NCI-H187 treated with DMSO at 0.1 percent for 48 hours (cell line): ENCODE measurements around the gene KIAA1549.

Source experiments
- DNase-seq: peaks from one replicate; lab custom pipeline; 2025; lab: John Stamatoyannopoulos, UW

KIAA1549 gene

GRCh38 chr7:138882249-138882648, 98.9 kb downstream of the KIAA1549 start:
- no peak for DNase-seq

GRCh38 chr7:138881579-138882188, 99.5 kb downstream of the KIAA1549 start:
- no peak for DNase-seq

- DNase-seq = no peak
These were observed 100.2 kb downstream of the KIAA1549 start for GRCh38 chr7:138880881-138881578.

- no peak for DNase-seq
These were observed 101.8 kb downstream of the KIAA1549 start for GRCh38 chr7:138879356-138879755.

DNA sequence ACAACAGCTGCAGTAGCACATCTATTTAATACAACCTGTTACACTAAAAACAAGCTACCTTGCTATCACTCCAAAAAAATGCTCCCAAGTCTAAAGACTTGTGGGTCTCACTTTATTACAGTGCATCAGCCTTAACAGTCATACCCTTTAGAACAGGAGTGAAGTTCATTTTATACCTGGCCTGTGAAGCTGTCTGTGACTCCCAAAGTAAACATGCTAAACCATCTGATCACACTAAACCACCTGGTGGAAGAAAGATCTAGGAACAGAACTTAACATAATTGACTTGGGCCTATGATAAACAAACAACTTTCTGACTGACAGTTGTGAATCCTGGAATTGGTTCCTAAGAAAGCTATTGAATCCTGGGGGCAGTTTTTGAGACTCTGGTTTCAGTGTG, 102.3 kb downstream of the KIAA1549 start:
- no peak for DNase-seq

DNA sequence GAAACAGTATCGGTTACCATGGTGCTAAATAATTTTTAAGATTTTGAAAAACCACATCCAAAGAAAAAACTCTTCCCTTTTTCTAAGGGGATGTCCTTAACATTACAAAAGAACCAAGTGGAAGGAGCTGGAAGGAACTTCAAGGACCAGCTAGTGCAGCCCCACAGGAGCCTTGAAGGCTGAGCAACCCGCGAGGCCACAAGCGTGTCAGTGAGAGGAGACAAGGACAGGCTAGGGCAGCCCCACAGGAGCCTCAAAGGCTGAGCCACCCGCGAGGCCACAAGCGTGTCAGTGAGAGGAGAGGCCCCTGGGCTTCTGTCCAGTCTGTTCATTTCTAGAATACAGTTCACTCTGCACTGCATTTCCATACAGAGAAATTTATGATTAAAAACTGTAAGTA, 103.1 kb downstream of the KIAA1549 start:
- DNase-seq = no peak

DNA sequence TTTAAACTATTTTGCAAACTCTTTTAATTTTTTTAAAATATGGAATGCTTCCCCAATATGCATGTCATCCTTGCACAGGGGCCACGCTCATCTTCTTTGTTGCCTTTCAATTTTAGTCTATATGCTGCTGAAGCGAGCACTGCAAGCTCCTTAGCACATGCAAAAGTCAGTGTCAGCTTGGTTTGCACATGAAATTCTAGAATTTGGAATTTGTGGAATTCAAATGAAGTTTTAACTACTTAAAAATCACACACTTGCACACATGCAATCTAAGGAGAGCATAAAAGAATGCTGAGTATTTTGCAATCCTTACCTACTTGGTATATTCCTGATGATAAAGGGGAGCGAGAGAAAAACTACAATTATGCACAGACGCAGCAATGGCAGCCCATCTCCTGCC, 104.9 kb downstream of the KIAA1549 start:
- DNase-seq = no peak

GRCh38 chr7:138875794-138876193, 105.4 kb downstream of the KIAA1549 start:
- DNase-seq = no peak

- no peak for DNase-seq
These were observed 107.8 kb downstream of the KIAA1549 start for GRCh38 chr7:138873220-138873892.

DNA sequence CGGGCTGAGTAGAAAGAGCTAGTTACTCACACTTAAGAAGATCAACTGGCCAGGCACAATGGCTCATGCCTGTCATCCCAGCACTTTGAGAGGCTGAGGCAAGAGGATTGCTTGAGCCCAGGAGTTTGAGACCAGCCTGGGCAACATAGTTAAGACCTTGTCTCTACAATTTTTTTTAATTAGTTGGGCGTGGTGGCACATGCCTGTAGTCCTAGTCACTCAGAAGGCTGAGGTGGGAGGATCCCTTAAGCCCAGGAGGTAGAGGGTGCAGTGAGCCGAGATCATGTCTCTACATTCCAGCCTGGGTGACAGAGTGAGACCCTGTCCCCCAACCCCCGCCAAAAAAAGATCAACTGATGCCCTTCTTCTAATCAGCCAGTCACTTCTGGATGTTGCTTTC, 108.6 kb downstream of the KIAA1549 start:
- DNase-seq = no peak

GRCh38 chr7:138871814-138872090, 109.4 kb downstream of the KIAA1549 start:
- no peak for DNase-seq

- no peak for DNase-seq
These were observed 110.0 kb downstream of the KIAA1549 start for GRCh38 chr7:138871065-138871813.

DNA sequence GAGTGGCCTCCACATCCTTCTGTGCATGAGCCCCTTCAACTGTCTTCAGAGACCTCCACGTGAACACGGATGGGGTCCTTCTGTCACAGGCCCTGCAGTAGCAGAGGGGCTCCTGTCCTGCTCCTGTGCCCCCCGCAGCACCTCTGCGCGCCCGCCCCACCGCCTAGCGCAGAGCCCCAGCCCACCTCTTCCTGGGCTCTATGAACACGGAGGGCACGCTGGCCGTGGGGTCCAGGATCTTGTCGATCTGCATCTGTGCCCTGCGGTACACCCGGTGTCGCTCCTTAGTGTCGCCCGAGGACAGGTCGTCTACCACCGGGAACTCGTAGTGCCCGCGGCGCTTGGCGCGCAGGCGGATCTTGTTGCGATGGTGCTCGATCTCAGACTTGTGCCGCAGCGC, 111.8 kb downstream of the KIAA1549 start:
- no peak for DNase-seq

DNA sequence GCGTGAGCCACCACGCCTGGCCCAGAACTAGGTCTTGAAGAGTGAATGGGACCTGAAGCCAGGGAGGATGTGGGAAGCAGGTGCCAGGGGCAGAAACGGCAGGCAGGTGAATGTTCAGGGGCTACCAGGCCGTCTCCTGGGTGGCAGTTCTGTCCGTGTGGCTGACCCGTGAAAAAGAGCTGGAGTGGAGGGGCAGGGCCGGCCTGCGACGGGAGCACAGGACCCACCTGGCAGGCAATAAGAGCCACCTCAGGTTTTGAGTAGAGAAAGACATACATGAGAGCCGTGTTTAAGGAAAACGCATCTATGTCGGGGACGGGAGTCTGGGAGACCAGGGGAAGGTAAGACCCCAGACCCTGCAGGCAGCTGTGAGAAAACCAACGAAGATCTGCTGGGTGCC, 112.5 kb downstream of the KIAA1549 start:
- DNase-seq = no peak

- no peak for DNase-seq
These were observed 113.4 kb downstream of the KIAA1549 start for GRCh38 chr7:138867744-138868143.

DNA sequence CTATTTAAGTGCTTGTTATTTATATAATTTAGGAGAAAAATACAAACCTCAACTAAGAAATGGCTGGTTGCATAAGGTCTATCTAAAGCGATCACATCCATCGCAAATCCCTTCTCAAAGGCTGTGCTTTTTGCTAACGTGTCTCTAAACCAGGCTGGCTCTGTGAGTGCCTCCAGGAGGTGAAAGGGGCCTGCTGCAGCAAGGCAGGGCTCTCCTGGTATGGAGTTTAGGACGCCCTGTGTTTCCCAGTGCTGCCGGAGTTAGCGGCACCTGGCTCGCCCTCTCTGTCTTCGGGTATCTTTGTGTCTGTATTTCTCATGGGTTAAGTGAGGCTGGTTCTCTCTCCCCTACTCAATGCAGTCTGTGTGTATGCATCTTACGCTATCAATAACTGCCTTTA, 114.8 kb downstream of the KIAA1549 start:
- DNase-seq = no peak

DNA sequence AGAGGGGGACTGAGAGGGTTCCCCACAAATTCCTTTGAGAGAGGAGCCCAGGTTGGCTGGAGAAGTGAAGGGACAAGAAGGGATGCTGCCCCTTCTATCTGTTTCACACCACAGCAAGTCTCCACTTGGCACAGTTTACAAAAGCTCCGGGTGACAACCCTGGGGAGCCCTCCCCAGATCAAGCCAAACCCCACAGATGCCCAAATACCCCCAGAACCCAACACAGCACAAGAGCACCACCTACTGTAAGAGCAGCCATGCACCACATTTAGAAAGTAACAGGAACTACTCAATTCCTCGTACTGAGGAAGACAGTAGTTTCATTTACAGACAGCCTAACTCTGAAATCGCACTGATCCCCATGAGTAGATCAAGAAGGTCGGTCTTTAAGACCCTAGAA, 115.3 kb downstream of the KIAA1549 start:
- no peak for DNase-seq

GRCh38 chr7:138864667-138865066, 116.5 kb downstream of the KIAA1549 start:
- DNase-seq = no peak

DNA sequence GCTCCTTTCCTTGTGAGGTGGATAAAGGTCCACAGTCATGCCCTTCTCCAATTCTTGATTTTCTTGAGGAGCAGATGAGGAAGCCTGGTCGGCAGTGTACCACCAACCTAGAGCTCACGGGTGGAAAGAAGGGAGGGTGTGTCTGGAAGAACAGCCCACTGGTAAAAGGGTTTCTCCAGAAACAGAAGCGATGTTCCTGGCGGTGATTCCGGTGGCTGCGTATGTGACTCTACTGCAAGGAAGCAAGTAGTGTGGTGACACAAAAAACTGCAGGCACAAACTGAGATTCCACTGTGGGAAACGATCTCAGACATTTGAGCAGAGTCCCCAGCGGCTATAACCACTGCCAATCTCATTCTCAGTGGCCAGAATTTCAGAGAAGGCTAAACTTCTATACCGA, 117.3 kb downstream of the KIAA1549 start:
- no peak for DNase-seq

- DNase-seq = no peak
These were observed 120.1 kb downstream of the KIAA1549 start for GRCh38 chr7:138861051-138861450.

- no peak for DNase-seq
These were observed 123.5 kb downstream of the KIAA1549 start for GRCh38 chr7:138857728-138858127.

GRCh38 chr7:138854115-138854645, 127.0 kb downstream of the KIAA1549 start:
- DNase-seq = no peak

- DNase-seq = no peak
These were observed 127.7 kb downstream of the KIAA1549 start for GRCh38 chr7:138853448-138853847.
